HG03565 (cell line): ENCODE results near the gene RNF125.
"Not testable (repeated sequence)": the region's sequence is repeated elsewhere in the genome, so short reads cannot be mapped to it uniquely, and the experiment has no call there.

Experiments
- ATAC-seq: cut with Tn5 transposase; IDR thresholded peaks from one replicate; pipeline ENCODE4 v1.9.1; 2021; ENCODE audit warnings: mild to moderate bottlenecking, moderate library complexity; ENCODE audit not compliant: unreplicated experiment

Gene RNF125

GRCh38 chr18:32083781-32084180, 65.2 kb downstream of the RNF125 start:
- ATAC-seq: no peak

DNA sequence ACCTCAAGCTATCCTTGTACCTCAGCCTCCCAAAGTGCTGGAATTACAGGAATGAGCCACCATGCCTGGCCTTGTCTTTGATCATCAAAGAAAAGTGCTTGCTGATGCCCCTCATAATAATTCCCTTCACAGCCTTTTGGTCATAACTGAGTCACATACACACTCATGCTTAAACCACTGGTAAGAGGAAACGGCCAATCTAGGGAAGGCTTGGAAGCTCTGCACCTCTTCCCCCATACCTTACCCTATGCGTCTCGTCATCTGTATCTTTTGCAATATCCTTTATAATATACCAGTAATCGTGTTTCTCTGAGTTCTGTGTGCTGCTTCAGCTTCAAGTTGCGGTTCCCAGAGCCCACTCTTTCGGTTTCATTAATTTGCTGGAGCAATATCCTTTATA, 68.3 kb downstream of the RNF125 start:
- no peak for ATAC-seq

- not testable (repeated sequence) for ATAC-seq
Measured at GRCh38 chr18:32090831-32091230, 72.2 kb downstream of the RNF125 start.

- ATAC-seq: no peak
Measured at GRCh38 chr18:32091325-32091723, 72.7 kb downstream of the RNF125 start.

DNA sequence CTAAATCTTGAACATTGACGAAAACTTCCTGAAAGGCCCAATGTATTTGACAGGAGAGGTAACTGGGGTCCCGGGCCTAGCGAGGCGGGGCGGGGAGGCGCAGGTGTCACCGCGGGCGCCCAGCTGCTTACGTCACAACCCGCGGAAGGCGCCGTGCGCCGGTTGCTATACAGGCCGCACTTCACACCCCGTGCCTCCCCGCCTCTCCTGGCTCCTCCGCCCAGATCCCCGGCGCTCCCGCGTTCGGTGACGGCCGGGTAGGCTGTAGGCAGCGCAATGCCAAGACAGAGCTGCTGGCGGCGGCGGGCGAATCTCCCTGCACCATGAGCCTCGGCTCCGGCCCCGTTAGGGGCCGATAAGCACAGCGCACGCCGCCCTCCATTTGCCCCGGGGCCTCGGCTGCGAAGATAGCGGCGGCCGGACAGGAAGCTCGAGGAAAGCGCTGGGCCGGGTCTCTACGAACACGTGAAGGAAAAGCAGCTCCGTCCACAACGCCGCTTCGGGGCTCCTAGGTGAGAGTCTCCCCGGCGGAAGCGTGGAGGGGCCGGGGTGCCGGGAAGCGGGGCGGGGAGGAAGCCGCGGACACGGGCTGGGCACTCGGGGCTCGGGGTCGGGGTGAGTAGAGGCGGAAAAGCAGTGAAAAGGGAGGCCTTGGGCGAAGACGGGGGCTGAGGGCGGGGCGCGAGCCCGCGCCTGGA, 73.2 kb downstream of the RNF125 start, which contains the start of gene RNF138:
TSS of gene RNF138 (plus strand) at position 151 of the 698 bp plus-strand sequence. CDS start 903 bp downstream, outside the sequence.
- ATAC-seq: peak; percentile 44

- ATAC-seq: peak; percentile 76
Measured at GRCh38 chr18:32092422-32093101, 73.9 kb downstream of the RNF125 start.

DNA sequence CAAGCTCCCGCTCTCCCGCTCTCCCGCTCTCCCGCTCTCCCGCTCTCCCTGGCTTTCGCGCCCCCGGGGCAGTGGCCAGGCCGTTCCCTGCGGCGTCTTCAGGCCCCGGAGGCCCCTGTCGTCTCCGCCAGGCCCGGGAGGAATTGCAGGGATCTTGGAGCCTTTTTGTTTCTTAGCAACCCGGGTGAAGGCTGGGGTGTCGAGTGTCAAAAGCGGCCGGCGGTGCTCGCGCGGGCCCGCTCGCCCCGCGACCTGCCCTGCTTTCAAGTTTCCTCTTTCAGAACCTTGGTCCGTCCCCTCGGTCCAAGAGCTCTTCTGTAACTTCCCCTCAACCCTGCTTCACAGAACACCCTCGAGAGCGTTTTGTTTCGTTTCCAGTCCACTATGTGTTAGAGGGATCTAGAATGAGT, 74.5 kb downstream of the RNF125 start:
- peak; percentile 23 for ATAC-seq

DNA sequence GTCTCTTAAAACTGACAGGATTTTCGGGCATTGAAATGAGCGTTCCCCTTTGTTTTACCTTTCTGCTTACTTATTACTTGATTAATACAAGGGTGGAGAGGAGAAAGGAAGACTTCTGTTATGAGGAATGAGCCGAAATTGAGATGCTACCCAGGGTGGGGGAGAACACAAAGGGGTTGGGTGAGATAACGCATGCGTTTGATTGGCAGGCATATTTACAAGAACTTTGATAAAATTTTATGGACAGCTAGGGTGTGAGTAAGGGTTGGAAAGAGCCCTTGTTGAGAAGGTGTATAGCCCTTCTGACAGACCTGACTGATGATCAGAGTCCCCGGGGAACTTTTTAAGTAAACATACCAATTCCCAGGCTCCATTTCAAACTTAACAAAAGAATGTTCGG, 74.9 kb downstream of the RNF125 start:
- ATAC-seq: no peak

GRCh38 chr18:32095192-32095899, 76.7 kb downstream of the RNF125 start:
- ATAC-seq: no peak

DNA sequence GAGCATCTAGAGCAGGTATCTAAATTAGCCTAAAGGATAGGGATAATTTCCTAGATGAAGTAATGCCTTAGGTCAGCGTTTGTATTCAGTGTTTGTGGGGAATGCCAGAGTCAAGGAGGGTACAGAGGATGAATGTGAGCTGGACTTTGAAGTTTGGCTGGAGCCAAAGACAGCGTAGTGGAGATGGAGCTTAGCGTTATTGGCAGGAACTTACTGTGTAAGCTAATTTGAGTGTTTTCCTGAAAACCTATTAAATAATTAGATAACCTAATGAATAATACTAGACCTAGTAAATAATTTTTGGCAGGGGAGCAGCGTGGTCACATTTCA, 77.2 kb downstream of the RNF125 start:
- ATAC-seq: no peak

DNA sequence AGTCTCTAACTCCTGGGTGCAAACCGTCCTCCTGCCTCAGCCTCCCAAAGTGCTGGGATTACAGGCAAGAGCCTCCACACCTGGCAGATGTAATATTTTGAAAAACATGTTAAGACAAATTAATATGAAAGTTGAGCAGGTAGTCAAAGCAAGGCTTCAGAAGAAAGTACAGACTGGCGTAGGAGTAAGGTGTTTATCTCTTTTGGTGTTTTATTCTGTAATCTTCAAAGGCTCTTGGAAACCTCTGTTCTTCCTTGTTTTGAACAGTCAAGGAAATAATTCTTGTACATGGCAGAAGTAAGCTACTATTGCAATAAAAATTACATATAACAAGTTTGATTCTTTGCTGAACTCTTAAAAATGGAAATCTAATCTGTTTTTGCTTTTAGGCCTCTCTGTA, 78.3 kb downstream of the RNF125 start:
- ATAC-seq: no peak

DNA sequence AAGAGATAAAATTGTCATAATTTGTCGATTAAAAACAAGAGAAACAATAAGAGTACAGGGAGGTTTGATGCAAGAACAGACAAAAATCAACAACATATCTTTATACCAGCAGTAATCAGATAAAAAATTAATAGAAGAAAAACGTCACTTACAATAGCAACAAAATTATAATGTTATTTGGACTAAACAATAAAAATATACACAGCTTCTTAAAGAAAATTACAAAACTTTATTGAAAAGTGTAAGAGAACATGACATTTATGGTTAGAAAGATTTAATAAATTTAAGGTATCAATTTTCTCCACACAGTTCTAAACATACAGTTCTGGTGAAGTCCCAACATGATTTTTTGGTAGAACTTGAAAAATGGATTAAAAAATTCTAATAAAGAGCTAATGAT, 85.9 kb downstream of the RNF125 start:
- ATAC-seq: no peak

DNA sequence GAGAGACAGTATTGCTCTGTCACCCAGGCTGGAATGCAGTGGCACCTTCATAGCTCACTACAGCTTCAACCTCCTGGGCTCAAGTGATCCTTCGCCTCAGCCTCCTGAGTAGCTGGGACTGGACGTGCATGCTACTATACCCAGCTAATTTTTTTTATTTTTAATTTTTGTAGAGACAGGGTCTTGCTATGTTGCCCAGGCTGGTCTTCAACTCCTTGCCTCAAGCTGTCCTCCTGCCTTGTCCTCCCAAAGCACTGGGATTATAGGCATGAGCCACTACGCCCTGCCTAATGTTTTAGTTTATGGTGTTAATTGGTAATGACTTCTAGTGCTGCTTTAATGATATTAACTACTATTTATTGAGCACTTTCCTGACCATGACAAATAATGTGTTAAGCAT, 91.4 kb downstream of the RNF125 start:
- no peak for ATAC-seq

- ATAC-seq: no peak
Measured at GRCh38 chr18:32111706-32112105, 93.1 kb downstream of the RNF125 start.

DNA sequence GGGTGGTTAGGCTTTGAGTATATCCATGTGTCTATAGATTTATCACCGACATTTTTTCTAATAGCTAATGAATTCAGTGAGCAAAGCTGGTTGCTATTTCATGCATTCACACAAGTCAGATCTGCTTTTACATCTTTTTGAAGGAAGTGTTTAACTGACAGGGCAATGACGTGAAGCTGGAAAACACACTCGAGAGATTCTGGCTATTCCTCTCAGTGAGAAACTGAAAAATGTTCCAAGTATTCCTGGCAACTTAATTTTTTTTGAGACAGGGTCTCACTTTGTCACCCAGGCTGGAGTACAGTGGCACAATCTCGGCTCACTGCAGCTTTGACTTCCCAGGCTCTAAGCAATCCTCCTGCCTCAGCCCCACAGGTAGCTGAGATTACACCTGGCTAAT, 94.2 kb downstream of the RNF125 start:
- no peak for ATAC-seq

DNA sequence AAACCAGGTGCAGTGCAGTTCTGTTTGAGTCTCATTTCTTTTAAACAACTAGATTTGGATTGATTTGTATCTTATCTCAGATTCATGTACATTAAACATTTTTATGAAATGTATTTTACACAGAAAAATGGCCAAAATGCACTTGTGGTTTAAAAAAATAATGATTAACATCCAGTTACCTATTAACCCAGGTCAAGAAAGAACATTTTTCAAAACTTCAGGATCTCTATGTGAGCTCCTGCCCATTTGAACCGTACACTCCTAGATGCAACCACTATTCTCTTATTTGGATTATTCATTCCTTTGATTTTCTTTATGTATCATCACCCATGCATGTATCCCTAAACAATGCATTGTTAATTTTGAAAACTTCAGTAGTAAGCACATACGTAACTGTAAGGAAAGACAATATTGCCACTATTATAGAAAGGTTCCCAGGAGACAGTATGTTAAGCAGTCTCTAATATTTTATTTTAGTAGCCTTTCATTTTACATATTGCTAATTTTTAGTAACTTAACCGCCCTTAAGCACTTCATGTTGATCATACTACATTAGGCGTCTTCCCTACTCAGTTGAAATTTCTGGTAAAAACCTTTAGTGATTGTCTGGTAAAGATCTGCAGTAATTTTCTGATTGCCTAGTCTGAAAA, 95.8 kb downstream of the RNF125 start:
- no peak for ATAC-seq

- no peak for ATAC-seq
Measured at GRCh38 chr18:32122039-32122438, 103.4 kb downstream of the RNF125 start.
